ENCODE measurements around the gene MEOX2.

Gene MEOX2

GRCh38 chr7:15584575-15584974, 101.9 kb downstream of the MEOX2 start:
- H3K9ac ChIP-seq (ENCODE audit: low read length): no peak overlapping the region
- TF ChIP-seq EZH2phosphoT487 (IDR thresholded peaks at IDR 0.05; ENCODE audit: low read length) (no peak), CTCF (IDR thresholded peaks at IDR 0.05; ENCODE audit: low read length) (no peak), EZH2 (optimal IDR thresholded peaks at IDR 0.05; ENCODE audit: low read depth, low read length) (no peak)
- H4K20me1 ChIP-seq (ENCODE audit: insufficient read depth, low read length): no peaks in the 10 kb centered on the region
- H3K4me2 ChIP-seq (ENCODE audit: low read depth, low read length): no peak overlapping the region
- no peak for DNase-seq
- H3K4me3 ChIP-seq (ENCODE audit: low read length): no peak overlapping the region
- H2AFZ ChIP-seq (ENCODE audit: low read length): no peak overlapping the region
- no peak overlapping the region for H3K27ac ChIP-seq (ENCODE audit: low read length)
- no peaks in the 10 kb centered on the region for H3K79me2 ChIP-seq (ENCODE audit: low read length)
- H3K9me2 ChIP-seq (replicated peaks; ENCODE audit: insufficient read depth, low read length): no peaks in the 10 kb centered on the region
- no peaks in the 10 kb centered on the region for H3K9me3 ChIP-seq (replicated peaks; ENCODE audit: insufficient read depth, low read length)
- no peaks in the 10 kb centered on the region for H3F3A ChIP-seq (ENCODE audit: insufficient read depth, low read length)
- no peaks in the 10 kb centered on the region for H3K27me3 ChIP-seq (replicated peaks; ENCODE audit: insufficient read depth, low read length)
- peaks cover 14% of the 10 kb centered on the region for H3K4me1 ChIP-seq (ENCODE audit: low read length)
- H3K36me3 ChIP-seq (replicated peaks; ENCODE audit: insufficient read depth, low read length): no peaks in the 10 kb centered on the region

GRCh38 chr7:15582773-15583172, 103.7 kb downstream of the MEOX2 start:
- Histone ChIP-seq H3K9ac (ENCODE audit: low read length) (no peak overlapping the region), H3K27ac (ENCODE audit: low read length) (no peak overlapping the region), H3K27me3 (replicated peaks; ENCODE audit: insufficient read depth, low read length) (no peaks in the 10 kb centered on the region), H3F3A (ENCODE audit: insufficient read depth, low read length) (no peaks in the 10 kb centered on the region), H3K4me3 (ENCODE audit: low read length) (no peak overlapping the region), H3K4me1 (ENCODE audit: low read length) (peaks cover 14% of the 10 kb centered on the region), H3K9me2 (replicated peaks; ENCODE audit: insufficient read depth, low read length) (no peaks in the 10 kb centered on the region), H3K79me2 (ENCODE audit: low read length) (no peaks in the 10 kb centered on the region), H4K20me1 (ENCODE audit: insufficient read depth, low read length) (no peaks in the 10 kb centered on the region), H2AFZ (ENCODE audit: low read length) (no peak overlapping the region), H3K36me3 (replicated peaks; ENCODE audit: insufficient read depth, low read length) (no peaks in the 10 kb centered on the region), H3K9me3 (replicated peaks; ENCODE audit: insufficient read depth, low read length) (no peaks in the 10 kb centered on the region), H3K4me2 (ENCODE audit: low read depth, low read length) (no peak overlapping the region)
- no peak for DNase-seq
- TF ChIP-seq EZH2 (optimal IDR thresholded peaks at IDR 0.05; ENCODE audit: low read depth, low read length) (no peak), CTCF (IDR thresholded peaks at IDR 0.05; ENCODE audit: low read length) (no peak), EZH2phosphoT487 (IDR thresholded peaks at IDR 0.05; ENCODE audit: low read length) (no peak)

GRCh38 chr7:15581352-15581951, 105.0 kb downstream of the MEOX2 start:
- peak; percentile 56 for DNase-seq
- H3K4me2 ChIP-seq (ENCODE audit: low read depth, low read length): no peak overlapping the region

More at GRCh38 chr7:15581352-15581951, 105.0 kb downstream of the MEOX2 start:
- no peak overlapping the region for H3K4me3 ChIP-seq (ENCODE audit: low read length)
- peaks cover 14% of the 10 kb centered on the region for H3K4me1 ChIP-seq (ENCODE audit: low read length)
- TF ChIP-seq CTCF (IDR thresholded peaks at IDR 0.05; ENCODE audit: low read length) (no peak), EZH2phosphoT487 (IDR thresholded peaks at IDR 0.05; ENCODE audit: low read length) (no peak), EZH2 (optimal IDR thresholded peaks at IDR 0.05; ENCODE audit: low read depth, low read length) (no peak)
- no peaks in the 10 kb centered on the region for H3K79me2 ChIP-seq (ENCODE audit: low read length)
- no peaks in the 10 kb centered on the region for H4K20me1 ChIP-seq (ENCODE audit: insufficient read depth, low read length)
- no peak overlapping the region for H2AFZ ChIP-seq (ENCODE audit: low read length)
- no peaks in the 10 kb centered on the region for H3K36me3 ChIP-seq (replicated peaks; ENCODE audit: insufficient read depth, low read length)
- no peak overlapping the region for H3K9ac ChIP-seq (ENCODE audit: low read length)
- H3K27me3 ChIP-seq (replicated peaks; ENCODE audit: insufficient read depth, low read length): no peaks in the 10 kb centered on the region
- H3K9me2 ChIP-seq (replicated peaks; ENCODE audit: insufficient read depth, low read length): no peaks in the 10 kb centered on the region
- H3K9me3 ChIP-seq (replicated peaks; ENCODE audit: insufficient read depth, low read length): no peaks in the 10 kb centered on the region
- no peaks in the 10 kb centered on the region for H3F3A ChIP-seq (ENCODE audit: insufficient read depth, low read length)
- no peak overlapping the region for H3K27ac ChIP-seq (ENCODE audit: low read length)

Measured in MM.1S (cell line).